GM21619 (cell line): ENCODE data around the gene PRODH2.
"Not testable (repeated sequence)": the region's sequence is repeated elsewhere in the genome, so short reads cannot be mapped to it uniquely, and the experiment has no call there.

Experiments used
- ATAC-seq: cut with Tn5 transposase; IDR thresholded peaks from one replicate; pipeline ENCODE4 v1.9.1; 2021; ENCODE audit not compliant: unreplicated experiment

PRODH2 gene

DNA sequence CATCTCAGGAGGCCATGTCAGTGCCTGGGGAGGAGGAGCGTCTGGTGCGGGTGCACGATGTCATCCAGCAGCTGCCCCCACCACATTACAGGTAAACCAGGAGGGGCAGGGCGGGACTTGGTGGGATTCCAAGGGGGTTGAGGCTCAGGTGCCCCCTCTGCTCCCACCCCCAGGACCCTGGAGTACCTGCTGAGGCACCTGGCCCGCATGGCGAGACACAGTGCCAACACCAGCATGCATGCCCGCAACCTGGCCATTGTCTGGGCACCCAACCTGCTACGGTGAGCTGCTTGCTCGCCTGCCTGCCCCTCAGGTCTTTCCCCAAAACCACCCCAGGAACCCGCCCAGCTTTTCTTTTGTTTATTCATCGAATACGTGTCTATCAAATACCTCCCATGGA is 30.1 kb downstream of the PRODH2 start:
- no peak for ATAC-seq

DNA sequence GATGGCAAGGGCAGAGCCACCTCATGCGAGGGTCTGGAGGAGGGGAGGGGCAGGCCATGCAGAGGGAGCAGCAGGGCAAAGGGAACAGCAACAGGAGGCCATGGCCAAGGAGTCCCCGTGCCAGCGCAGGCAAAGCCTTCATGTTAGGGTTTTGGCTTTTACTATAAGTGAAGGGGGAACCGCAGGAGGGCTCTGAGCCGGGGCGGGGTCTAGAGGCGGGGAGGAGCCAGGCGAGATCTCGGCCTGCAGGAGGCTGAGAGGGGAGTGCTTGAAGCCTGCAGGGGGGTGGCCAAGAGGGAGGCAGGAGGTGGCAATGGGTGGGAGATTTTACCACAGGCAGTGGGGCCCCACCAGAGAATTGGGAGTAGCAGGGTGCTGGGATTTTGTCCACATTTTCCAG is 31.0 kb downstream of the PRODH2 start:
- ATAC-seq: no peak

DNA sequence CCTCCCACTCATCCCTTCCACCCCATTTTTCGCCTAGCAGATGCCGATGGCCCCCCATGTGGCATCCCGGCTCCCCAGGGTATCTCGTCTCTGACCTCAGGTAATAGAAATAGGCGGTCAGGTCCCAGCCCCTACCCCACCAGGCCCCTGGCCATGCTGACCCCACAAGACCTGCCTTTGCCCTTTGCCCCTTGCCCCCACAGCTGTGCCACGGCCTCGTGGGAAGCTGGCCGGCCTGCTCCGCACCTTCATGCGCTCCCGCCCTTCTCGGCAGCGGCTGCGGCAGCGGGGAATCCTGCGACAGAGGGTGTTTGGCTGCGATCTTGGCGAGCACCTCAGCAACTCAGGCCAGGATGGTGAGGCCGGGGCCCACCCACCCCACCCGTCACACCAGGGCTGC is 31.9 kb downstream of the PRODH2 start:
- no peak for ATAC-seq

DNA sequence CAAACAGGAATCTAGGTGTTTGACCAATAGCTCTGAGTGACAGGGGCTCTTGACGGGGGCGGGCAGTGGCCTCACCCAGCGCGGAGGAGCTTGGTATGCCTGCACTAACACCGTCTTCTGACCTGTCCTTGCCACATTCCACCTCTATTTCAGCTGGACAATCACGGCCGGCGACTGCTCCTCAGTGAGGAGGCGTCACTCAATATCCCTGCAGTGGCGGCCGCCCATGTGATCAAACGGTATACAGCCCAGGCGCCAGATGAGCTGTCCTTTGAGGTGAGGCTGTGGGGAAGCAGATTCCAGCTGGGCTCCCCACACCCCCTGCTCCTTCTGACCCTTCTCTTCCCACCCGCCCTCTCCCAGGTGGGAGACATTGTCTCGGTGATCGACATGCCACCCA is 32.6 kb downstream of the PRODH2 start:
- ATAC-seq: no peak

DNA sequence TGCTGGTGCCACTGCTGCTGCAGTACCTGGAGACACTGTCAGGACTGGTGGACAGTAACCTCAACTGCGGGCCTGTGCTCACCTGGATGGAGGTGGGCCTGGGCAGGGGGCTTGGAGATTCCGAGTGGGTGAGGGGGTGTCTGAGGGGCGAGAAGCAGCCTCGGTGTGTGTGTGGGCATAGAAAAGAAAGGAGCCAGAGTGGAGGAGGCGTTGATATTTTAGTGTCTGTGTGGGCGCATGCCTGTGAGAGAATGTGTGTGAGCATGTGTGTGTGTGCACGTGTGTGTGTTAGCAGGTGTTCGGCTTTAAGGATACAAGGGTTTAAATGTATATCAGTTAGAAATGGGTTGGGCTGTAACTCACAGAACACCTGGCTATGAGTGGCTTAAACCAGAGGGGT is 33.6 kb downstream of the PRODH2 start:
- ATAC-seq: no peak

DNA sequence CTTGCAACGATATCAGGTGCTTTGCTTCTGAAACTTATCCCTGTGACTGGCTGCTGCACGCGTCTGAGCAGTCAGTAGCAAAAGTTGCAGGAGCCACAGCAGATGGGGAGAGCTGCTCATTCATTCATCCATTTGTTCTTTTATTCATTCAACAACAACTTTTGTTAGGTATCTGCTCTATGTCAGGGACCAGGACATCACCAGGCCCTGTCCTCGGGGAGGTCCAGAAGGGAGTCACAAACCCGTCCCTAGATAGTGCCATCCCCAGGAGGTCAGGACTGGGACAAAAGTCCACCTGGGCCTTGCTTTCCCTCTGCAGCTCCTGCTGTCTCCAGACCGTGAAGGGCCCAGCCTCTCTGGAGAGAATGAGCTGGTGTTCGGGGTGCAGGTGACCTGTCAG is 34.7 kb downstream of the PRODH2 start:
- no peak for ATAC-seq

DNA sequence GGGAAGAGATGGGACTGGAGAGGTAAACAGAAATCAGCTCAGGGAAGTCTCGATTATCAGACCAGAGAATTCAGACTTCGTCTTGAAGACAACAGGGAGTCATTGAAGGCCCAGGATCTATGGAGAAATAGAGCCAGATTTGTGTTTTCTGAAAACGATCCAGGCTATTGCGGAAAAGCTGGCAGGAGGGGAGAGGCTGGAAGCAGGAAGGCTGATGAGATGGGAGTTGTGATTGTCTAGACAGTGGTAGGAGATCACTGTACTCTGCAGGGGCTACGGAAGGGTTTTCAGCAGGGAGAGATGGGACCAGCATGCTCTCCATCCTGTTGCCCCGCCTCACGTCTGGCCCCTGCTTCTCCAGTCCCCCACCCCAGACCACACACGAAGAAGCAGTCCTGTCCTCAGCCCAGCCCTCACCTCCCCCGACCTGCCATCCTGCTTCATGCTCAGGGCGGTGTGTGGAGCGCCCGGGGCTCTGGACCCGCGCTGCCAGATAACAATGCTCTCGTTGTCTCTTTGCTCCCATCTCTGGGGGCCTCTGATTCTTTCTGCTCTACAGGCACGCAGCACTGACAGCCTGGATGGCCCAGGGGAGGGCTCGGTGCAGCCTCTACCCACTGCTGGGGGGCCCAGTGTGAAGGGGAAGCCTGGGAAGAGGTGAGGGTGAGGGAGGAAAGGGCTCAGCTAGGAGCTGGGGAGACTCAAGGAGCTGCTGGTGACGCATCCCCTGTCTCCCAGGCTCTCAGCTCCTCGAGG is 35.4 kb downstream of the PRODH2 start:
- ATAC-seq: no peak

DNA sequence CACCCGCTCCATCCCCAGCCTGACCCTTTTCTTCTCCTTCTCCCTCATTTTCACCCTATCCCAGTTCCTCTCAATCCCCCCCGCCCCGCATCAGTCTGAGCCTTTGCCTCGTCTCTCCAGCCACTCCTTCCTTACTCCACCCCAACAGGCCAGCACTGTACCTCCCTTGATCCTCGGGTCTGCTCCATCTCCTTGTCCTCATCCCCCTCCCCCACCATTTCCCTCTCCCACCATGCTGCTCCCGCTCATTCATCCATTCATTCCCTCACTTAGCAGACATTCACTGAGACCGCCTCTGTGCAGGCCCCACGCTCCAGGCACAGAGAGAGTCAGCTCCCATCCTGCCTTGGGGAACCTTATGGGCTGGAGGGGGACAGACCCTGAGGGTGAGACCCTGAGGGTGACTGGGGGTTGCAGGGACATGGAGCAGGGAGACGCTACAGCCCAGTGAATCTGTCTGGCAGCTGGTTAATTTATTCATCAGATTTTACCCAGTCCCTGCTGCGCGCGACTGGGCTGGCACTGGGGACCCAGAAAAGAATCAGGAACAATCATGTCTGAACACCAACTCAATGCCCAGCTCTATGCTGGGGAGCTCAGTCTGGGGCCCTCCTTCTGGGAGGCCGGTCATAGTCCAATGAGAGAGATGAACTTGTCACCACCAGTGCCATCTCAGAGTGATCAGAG is 36.4 kb downstream of the PRODH2 start:
- no peak for ATAC-seq

DNA sequence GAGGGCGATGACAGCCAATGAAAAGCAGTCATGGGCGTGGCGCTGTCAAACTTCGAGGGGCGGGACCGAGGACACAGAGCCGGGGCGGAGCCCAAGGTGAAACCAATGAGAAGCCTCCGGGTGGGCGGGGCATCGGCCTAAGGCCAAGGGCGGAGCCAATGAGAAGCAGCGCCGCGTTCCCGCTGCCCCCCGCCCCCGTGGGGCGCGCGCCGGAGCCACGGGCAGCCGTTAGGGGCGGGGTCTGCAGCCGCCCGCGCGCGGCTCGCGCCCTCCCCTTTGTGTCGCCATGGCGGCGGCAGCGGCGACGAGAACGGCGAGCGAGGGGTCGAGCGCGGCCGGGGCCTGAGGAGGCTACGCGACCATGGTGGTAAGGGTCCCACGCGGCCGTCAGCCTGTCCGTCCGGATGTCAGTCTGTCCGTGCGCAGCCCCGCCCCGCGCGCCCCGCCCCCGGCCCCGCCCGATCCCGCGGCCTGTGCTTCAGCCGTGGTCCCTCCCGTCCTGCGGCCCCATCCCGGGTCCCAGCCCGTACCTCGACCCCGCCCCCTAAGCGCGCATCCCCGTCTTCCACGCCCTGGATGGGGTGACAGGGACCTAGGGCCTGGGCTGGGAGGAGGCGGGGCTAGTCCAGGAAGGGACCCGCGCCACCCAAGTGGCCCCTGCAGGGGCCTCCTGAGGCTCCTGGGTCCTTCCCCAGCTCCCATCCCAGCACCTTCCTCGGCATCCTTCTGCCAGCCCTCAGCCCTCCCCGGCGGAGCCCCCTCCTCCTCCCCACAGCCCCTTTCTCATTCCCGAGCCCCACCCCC is 37.1 kb downstream of the PRODH2 start, which contains the start of gene ARHGAP33:
Gene ARHGAP33, plus strand, starts transcription at position 267 of the 804 bp plus-strand sequence. Its CDS starts 95 bp downstream, at position 362.
- peak; percentile 92 for ATAC-seq

DNA sequence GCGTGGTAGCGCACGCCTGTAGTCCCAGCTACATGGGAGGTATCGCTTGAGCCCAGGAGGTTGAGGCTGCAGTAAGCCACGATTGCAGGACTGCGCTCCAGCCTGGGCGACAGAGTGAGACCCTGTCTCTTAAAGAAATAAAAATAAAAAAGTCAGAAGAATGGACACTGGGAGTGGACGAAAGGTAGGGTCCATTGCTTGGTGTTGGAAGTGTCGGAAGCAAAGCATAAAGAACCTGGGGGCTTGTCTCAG is 37.7 kb downstream of the PRODH2 start:
- peak; percentile 11 for ATAC-seq

DNA sequence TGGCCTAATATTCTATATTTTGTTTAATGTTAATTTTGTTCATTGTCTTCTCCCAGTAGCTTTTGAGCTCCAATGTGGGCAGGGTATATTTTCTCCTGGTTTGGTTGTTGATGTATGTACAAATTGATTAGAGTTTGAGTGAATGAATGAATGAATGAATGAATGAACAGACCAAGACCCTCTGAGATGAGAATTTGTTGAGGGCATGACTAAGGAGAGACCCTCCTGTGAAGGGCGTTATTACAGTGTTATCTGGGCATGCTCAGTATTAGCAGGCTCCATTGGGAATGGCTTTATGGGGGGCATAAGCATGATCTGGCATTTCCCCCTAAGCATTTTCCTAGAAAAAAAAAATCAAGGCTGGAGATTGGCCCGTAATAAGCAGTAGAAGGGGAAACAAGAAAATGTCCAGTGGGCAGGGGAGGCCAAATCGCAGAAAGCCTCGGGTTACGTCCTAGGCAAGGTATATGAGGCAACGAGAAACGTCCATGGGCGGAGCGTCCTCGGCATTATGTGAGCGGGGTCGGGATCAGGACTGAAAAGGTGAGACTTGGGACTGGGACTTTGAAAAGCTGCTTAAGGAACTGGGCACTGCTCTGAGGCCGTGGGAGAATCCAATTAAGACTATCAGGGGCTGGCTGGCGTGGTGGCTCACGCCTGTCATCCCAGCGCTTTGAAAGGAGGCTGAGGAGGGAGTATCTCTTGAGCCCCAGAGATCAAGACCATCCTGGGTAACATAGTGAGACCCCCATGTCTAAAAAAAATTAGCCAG is 38.2 kb downstream of the PRODH2 start:
- no peak for ATAC-seq

DNA sequence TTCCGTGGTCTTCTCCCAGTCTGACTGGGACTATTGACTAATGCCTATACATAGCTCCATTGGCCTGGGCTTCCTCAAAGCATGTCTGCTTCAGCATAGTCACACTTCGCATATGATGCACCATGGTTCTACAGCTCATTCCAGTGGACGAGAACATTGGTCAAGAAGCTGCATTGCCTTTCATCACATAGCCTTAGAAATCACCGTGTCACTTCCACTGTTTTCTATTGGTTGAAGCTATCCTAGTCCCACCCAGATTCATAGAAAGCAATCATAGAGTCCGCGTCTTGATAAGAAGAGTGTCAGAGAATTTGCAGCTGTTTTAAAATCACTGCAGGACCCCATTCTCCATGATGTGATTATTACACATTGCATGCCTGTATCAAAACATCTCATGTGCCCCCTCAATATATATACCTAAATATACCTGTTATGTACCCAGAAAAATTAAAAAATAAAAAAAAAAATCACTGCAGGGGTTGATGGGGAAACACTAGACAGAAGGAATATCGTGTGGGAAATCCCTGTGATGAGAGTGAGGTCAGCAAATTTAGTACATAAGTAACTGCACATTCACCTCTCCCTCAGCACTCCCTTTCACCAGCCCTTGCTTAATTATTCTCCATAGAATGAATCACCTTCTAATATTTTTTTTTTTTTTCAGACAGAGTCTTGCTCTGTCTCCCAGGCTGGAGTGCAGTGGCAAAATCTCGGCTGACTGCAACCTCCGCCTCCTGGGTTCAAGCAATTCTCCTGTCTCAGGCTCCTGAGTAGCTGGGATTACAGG is 39.4 kb downstream of the PRODH2 start:
- ATAC-seq: no peak

DNA sequence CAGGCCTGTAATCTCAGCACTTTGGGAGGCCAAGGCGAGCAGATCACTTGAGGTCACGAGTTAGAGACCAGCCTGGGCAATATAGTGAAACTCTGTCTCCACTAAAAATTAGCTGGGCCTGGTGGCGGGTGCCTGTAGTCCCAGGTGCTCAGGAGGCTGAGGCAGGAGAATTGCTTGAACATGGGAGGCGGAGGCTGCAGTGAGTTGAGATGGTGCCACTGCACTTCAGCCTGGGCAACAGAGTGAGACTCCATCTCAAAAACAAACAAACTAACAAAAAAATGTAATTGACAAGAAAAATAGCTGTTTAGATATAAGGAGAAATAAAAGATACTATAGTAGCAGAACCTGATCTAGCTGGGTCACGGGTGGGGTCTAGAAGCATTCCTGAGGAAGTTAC is 40.3 kb downstream of the PRODH2 start:
- not testable (repeated sequence) for ATAC-seq

DNA sequence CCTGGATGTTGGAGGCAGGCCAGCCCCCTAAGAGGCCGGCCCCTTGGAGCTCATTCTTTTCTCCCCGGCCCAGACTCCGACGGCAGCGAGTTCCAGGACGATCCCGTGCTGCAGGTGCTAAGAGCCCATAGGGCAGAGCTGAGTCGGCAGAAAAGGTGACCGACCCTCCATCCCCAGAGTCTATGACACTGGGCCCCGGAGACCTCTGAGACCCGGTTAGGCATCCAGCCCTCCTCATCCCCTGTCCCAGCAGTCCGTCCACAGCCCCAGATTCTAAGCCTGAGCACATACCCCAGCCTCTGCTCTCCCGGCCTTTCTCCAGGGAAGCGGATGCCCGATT is 44.6 kb downstream of the PRODH2 start:
- ATAC-seq: no peak

DNA sequence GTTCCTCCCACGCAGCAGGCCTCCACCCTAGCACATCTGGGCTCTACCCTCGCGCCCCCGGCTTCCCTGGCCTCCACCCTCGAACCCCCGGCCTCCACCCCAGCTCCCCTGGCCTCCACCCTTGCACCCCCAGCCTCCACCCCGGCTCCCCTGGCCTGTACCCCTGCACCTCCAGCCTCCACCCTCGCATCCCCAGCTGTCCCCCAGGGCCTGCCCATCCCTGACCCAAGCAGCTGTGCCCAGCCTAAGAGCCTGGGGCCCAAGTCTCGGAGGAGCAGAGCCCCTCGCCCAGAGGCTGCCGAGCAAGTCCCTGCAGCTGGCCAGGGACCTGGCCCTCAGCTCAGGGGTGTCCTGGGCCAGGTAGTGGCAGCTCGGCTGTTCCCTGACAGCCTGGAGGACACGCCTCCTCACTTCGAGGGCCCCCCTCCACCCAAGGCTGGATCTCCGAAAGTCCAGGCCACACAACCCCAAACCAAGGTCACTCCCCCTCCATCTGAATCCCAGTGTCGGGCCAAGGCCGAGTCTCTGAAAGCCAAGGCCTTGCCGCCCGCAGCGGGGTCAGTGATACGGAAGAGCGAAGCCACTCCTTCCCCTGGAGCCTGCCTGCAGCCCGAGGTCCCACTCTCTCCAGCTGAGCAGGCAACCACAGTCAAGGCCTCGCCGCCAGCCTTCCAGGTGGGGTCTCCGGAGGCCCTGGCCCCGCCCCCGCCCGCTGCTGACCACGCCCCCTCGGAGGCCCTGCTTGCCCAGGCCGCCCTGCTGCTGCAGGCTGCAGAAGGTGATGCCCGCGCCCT is 45.2 kb downstream of the PRODH2 start:
- ATAC-seq: no peak

DNA sequence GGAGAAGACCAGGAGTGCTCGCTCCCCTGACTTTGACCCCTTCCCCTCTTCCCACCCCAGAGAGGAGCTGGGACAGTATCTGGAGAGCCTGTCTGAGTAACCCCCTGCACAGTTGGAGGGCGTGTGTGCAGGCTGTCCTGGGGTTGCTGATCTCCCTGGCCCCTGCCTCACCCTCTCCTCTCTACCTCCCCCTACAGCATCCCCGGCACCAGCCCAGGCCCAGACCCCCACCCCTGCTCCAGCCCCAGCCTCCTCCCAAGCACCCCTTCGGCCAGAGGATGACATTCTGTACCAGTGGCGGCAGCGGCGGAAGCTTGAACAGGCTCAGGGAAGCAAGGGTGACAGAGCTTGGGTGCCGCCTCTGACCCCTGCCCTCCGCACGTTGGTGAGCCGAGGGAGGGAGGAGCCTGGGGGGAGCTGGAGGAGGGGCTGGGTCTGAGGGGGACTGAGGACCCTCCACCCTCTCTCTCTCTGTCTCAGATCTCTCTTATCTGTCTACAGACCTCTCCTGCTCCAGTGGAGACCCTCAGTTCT is 46.0 kb downstream of the PRODH2 start:
- no peak for ATAC-seq

DNA sequence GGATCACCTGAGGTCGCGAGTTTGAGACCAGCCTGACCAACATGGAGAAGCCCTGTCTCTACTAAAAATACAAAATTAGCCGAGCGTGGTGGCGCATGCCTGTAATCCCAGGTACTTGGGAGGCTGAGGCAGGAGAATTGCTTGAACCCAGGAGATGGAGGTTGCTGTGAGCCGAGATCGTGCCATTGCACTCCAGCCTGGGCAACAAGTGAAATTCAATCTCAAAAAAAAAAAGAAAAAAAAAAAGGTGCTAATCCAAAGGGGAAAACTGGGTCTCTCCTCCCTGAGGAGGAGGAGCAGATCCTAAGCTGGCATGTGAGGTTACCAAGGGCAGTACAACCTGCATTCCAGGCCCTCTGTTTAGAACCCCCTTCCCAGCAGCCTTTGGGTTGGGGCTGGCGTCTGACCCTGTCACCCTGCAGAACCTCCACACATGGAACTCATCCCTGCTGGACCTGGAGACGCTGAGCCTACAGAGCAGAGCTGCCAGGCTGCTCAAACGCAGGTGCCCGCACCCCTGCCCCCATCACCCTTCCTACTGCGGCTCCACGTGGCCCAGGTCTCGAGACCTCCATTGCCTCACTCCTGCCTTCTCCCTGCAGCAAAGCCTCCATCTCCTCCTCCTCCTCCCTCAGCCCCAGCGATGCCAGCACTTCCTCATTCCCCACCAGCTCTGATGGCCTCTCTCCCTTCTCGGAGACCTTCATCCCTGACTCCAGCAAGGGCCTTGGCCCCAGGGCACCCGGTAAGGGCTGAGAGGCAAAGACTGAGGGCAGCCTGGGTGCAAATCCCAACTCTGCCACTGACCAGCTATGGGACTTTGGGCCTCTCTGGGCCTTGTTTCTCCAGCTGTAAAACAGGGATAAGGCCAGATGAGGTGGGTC is 48.0 kb downstream of the PRODH2 start:
- ATAC-seq: no peak

DNA sequence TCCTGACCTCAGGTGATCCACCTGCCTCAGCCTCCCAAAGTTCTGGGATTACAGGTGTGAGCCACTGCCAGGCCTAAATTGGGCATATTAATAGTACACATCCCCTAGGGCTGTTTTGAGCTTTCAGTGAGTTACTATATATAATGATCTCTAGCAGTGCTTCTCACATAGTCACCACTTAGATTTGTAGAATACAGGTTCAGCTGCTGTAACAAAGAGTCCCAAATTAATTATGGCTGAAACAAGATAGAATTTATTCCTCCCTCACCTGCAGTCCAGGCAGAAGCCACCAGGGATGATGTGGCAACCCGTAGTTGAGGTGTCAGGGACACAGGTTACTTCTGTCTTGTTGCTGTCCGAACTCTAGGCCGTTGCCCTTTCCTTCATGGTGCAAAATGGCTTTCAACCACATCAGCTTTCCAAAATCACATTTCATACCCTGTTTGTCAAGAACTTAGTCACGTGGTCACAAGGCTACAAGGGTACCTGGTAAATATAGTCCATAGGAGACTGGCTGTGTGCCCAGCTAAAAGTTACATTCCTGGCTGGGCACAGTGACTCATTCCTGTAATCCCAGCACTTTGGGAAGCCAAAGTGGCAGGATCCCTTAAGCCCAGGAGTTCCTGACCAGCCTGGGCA is 51.8 kb downstream of the PRODH2 start:
- ATAC-seq: no peak
